ENCODE results near the gene HDAC4.

DNA sequence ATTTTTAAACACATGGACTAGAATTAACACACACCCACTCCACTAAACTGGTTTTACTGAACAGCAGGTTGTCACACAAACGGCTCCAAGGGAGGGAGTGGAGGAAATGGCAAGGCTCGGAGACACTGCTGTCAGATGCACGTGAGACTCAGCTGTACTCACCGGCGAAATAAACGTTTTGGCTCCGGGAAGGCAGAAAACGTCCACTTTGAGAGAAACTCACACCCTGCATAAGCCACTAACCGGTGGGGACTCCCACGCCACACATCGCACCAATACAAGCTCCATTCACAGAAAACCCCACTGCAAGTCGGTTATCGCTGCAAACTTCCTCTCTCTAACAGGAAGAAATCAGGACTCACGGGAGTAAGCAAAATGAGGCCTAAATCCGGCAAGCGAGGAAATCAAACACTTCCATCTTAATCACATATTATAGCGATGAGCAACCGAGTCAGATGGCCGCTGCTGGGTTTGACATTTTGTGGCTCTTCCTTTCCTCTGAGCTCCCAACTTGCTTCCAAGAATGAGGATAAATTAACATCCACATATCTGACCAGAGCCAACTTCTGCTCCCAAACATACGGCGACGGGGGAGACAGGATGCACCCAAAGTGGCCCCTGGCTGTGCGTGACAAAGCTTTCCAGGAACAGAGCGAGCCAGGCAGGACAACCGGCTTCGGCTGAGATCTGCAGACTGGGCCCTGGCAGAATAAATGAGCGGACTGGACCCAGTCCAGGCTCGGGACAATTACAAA lies 63.5 kb downstream of the HDAC4 start:
- no peak for TF ChIP-seq MAZ (IDR thresholded peaks at IDR 0.05; ENCODE audit: borderline replicate concordance, low read depth, low read length)
- no peak for TF ChIP-seq RAD21 (IDR thresholded peaks at IDR 0.05; ENCODE audit: low read length)
- TF ChIP-seq CTCF (conservative IDR thresholded peaks at IDR 0.05; ENCODE audit: low read depth, low read length) = no peak
- TF ChIP-seq BHLHE40 (IDR thresholded peaks at IDR 0.05; ENCODE audit: low read depth, low read length) = no peak
- no peak for TF ChIP-seq POLR2A (IDR thresholded peaks at IDR 0.05; ENCODE audit: low read depth, low read length)
- TF ChIP-seq MAFK (IDR thresholded peaks at IDR 0.05; ENCODE audit: low read depth, low read length) = no peak

Data from IMR-90 (cell line).